Fibroblast of skin of left quadriceps (primary cell): Measurements from ENCODE around the gene ST8SIA2.

Source experiments
- DNase-seq, 2 experiments: peaks; one replicate each; pipeline ENCODE4 v3.0.0-alpha.2; 2013; ENCODE audit warnings: low read depth in 2 of 2

ST8SIA2 gene

DNA sequence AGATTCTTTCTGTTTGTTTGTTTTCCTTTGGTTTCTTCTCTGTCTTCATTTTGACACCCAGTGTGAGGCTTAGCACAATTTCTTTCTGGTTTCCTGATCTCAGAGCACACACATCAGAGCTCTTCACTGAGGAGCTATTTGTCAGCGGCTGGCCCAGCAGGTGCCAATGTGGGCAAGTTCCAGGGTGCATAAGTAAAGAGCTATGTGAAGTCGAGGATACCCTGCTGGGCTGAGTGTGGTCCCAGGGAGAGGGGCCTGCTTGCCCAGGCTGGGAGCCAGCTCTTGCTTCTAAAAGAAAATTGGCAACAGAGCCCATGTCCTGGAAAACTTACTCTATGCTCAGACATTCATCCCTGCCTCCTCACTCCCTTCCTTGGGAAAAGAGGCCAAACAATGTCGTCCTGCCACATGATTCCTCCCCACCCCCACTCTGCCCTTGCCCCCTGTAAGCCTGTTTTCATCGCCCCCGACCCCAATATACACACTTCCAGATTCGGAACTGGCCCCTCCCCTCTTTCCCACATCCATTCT is 101.2 kb downstream of the ST8SIA2 start:
- DNase-seq: no peak

DNA sequence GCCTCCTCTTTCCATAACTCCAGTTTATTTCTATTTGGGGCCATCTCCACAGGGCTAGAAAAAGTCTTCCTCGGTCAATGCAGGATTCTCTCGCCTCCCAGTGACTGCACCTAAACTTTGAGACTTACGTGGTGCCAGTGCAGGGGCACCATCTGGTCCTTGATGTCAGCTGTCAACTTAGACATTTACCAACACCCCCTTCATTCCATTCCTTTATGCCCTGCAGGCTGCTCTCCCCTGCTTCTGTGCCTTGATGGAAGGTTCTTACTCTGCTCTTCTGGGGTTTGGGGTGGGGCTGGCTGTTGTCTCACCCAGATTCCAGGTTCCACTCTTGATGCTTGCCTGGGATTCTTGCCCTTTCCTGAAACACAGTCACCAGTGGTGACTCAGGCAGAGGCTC is 101.8 kb downstream of the ST8SIA2 start:
- DNase-seq: no peak

DNA sequence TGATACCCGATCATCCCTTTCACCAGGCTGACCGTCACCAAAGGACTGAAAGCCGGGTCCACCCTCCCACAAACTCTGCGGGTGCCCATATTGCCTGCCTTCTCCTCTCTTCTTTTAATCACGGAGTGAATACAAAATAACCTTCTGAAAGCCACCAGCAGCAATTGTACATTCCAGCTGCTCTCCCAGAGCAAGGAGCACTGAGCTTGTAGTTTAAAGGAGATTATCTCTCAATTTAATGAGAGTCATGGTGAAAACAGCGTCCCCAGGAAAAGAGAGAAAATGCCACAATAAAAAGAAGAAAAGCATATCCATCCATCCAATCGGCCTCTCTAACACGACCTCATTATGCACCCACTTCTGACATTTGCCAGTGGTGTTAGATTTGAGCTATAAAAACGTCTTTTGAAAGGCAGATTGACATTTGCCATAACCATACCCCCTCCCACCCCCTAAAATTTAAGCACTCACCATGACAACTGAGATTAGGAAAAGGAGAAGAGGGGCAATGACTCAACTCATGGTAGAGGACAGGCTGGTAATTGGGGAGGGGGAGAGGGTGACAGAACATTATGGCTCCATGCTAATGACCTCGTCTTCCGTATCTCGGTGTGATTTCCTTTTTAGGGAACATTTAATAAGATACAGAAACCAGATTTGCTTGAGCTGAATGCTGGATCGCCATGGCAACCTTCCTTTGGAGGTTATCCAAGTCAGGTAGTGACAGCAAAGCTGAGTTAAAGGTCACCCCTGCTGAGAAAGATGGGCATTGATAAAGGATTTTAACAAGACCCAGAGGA is 106.2 kb downstream of the ST8SIA2 start:
- DNase-seq: no peak

GRCh38 chr15:92502336-92502735 is 108.7 kb downstream of the ST8SIA2 start:
- no peak for DNase-seq

GRCh38 chr15:92502930-92503857 is 109.5 kb downstream of the ST8SIA2 start:
- no peak for DNase-seq

- DNase-seq: no peak
Measured at GRCh38 chr15:92503889-92504288, 110.2 kb downstream of the ST8SIA2 start.

DNA sequence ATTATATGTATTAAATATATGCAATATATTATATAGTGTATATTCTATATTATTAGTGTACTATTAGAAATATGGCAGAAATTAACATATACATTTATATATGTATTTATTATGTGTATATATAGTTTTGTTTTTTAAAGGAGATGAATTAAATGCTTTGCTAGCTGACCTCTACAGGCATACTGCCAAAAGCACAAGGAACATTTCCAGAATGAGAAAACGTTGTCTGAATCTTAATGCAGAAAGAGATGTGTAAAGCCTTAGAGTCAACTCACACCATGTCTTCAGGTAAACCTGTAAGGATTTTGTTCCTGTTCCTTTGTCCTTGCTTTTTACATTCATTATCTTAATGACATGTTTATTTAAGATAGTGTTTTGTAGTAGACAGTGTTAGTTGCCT is 111.9 kb downstream of the ST8SIA2 start:
- no peak for DNase-seq

- no peak for DNase-seq
Measured at GRCh38 chr15:92506506-92506905, 112.8 kb downstream of the ST8SIA2 start.

DNA sequence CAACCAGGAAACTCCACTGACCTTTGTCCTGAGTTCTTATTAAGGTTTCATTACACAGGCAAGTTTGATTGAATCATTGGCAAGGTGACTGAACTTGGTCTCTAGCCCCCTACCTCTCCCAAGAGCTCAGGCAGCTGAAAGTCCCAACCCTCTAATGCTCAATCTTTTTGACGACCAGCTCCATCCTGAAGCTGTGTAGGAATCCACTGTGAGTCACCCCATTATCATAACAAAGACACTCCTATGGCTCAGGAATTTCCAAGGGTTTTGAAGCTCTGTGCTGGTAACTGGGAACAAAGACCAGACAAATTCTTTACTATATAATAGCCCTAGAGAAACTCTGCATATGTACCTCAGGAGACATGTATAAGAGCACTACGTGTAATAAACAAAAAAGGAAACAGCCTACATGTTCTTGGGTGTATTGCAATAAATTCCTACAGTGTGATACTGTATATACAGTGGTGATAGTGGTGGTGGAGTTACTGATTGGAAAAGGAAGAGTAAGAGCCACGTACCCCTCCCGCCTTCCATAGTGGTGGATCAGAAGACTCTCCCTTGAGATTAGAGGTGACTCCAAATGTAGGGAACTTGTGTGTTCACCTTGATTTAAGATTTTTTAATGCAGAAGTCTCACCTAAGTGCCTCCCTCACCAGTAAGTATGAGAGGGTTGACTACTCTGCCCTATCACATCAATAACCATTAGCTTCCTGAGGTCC is 116.6 kb downstream of the ST8SIA2 start:
- peak; percentile 16 to 17 for DNase-seq
